NCI-H1436 treated with DMSO at 0.1 percent for 48 hours (cell line): ENCODE results near the gene MARCHF10.
"Not testable (repeated sequence)": the region's sequence is repeated elsewhere in the genome, so short reads cannot be mapped to it uniquely, and the experiment has no call there.

Experiments
- DNase-seq: peaks from one replicate; lab custom pipeline; 2025; lab: John Stamatoyannopoulos, UW

MARCHF10 gene

DNA sequence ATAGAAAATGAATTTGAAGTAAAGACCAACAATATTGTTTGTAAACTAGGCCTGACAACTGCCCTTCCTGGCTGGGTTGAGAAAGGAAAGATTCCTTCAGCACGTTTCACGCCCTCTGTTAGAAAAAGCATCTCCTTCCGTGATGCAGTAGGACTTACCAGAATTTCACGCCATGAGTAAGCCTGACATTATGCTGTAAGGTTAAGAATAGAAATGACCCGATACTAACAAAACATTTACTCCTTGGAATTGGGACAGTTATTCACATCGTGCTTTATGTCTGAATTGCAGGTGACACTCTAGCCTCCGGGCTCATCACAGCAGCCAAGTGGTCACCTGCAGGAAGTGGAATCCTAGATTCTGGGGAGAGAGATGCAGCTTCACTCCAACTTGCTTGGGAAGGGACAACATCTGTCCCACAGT, 17.5 kb downstream of the MARCHF10 start:
- DNase-seq = no peak

DNA sequence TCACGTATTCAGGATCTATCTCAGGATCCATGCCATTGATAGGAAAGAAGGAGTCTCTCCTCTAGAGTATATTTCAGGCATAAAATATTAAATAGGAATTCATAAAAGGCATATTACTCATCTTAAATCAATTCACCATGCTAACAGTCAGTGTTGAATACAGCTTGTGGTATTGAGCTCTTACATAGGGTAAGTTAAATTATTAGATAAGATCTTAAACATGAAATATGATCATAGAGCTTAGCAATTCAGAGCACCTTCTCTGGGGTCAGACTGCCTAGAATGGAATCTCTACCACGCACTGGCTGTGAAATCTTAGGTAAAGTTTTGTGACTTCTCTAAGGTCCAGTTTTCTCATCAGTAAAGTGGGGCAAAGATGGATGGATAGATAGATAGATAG, 20.7 kb downstream of the MARCHF10 start:
- DNase-seq = no peak

GRCh38 chr17:62786646-62787045, 21.5 kb downstream of the MARCHF10 start:
- DNase-seq = no peak

DNA sequence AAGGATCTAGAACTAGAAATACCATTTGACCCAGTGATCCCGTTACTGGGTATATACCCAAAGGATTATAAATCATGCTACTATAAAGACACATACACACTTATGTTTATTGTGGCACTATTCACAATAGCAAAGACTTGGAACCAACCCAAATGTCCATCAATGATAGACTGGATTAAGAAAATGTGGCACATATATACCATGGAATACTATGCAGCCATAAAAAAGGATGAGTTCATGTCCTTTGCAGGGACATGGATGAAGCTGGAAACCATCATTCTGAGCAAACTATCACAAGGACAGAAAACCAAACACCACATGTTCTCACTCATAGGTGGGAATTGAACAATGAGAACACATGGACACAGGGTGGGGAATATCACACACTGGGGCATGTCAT, 22.1 kb downstream of the MARCHF10 start:
- not testable (repeated sequence) for DNase-seq

GRCh38 chr17:62782730-62783270, 25.3 kb downstream of the MARCHF10 start:
- DNase-seq = no peak

DNA sequence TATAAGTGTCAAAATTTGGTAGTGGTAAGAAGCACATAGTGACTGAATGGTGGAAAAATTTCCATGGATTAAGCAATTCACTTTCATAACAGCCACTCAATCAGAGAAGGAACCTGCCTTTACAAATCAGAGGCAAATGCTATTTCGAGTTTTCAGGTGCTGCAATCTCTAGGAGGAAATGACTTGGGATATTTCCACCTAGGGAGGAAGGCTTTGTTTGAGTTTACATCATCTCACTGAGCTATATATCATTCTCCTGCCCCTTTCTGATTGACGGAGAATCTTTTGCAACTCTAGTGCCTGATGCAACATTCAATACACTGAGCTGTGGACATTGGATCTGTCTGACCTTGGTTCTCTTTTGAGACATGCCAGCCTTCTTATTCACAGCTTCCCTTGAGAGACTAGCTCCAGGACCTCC, 26.3 kb downstream of the MARCHF10 start:
- DNase-seq = no peak

GRCh38 chr17:62781356-62781755, 26.8 kb downstream of the MARCHF10 start:
- no peak for DNase-seq

DNA sequence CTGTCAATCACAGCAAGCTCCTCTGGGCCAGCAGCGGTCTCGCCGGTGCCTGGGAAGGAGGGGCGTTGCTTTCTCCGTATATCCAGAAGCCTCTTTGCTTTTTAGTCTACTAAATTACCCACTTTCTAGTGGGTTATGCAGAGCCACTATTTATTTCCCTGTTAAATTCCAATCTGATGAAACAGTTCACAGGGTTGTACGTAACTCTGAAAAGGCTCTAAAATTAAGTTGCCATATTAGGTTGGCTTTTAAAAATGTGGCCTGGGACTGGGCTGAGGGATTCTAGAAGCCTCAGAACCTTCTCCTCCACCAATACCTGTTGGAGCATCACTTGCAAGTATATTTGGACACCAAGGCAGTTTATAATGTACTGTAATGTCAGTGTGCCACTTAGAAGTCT, 27.2 kb downstream of the MARCHF10 start:
- DNase-seq = no peak

GRCh38 chr17:62780269-62780668, 27.8 kb downstream of the MARCHF10 start:
- no peak for DNase-seq

DNA sequence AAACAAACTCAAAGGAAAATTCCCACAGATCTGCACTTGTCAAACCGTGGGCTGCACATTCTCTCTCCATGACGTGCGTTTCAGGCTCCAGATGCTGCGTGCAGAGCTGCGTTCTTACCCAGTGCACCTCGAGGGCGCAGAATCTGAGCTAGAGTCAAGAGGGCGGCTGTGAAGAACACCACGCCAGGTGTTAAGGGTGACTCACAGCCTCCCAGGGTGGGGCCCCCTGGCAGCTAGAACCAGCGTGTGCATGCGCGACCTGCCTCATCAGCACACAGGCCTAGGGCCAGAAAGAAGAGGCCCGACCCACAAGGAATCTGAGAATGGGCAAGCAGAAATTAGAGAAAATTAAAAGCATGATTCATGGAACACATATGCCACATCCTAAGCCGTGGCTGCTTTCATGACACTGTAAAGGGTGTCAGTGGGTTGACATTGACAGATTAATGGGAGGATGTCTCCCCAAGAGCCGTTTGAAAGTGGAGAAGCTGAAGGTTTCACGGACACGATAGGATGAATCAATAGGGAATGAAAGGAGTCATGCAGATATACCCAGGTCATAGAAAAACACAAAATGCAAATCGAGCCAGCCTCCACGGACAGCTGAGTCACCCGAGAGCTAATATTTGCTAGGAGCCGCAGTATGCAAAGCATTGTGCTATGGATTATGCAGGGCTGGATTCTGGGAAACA, 29.0 kb downstream of the MARCHF10 start:
- DNase-seq = peak; percentile 71

DNA sequence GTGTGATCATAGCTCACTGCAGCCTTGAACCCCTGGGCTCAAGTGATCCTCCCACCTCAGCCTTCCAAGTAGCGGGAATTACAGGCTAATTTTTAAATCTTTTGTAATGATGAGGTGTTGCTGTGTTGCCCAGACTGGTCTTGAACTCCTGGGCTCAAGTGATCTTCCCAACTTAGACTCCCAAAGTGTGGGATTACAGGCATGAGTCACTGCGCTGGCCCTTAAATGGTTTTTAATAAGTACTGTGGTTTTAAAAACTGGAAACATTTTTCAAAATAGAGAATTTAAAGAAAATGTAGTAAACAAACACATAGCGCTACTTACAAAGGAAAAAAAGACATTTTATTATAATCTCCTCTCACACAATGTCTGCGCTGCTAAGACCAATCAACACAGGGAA, 32.2 kb downstream of the MARCHF10 start:
- no peak for DNase-seq

DNA sequence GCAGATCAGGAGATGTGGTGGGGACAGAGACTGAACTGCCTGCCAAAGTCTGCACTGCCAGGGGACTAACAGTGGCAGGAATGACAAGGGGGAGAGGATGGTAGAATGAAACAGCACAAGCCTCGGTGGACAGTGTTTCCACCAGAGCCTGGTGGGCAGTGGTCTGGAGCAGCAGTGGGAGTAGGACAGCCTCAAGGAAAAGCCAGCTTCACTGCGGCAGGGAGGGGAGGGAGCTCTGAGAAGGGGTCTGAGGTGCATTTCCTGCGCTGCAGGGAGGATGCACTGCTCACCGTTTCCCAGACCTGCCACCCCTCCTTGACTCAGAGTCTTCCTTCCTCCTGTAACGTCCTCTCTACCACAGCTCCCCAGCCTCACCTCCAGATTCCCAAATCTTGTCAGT, 33.8 kb downstream of the MARCHF10 start:
- DNase-seq = no peak

- no peak for DNase-seq
Measured at GRCh38 chr17:62767997-62768396, 40.1 kb downstream of the MARCHF10 start.

GRCh38 chr17:62765351-62765750, 42.8 kb downstream of the MARCHF10 start:
- no peak for DNase-seq

- DNase-seq = no peak
Measured at GRCh38 chr17:62763891-62764600, 44.1 kb downstream of the MARCHF10 start.

GRCh38 chr17:62761884-62762283, 46.2 kb downstream of the MARCHF10 start:
- DNase-seq = no peak

DNA sequence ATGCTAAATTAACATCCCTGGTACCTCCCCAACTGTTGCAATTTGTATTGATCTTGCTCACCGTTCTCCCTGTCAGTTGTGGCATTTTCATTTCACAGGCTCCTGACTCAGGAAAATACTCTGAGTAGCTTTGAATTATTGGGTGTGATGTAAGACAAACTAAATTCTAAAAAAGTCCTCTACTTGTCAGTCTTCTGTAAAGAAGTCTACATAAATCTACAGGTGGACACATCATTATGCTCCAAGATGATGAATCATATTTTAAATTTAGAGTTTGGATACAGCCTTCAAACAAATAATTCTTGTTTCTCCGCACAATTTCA, 47.2 kb downstream of the MARCHF10 start:
- no peak for DNase-seq

DNA sequence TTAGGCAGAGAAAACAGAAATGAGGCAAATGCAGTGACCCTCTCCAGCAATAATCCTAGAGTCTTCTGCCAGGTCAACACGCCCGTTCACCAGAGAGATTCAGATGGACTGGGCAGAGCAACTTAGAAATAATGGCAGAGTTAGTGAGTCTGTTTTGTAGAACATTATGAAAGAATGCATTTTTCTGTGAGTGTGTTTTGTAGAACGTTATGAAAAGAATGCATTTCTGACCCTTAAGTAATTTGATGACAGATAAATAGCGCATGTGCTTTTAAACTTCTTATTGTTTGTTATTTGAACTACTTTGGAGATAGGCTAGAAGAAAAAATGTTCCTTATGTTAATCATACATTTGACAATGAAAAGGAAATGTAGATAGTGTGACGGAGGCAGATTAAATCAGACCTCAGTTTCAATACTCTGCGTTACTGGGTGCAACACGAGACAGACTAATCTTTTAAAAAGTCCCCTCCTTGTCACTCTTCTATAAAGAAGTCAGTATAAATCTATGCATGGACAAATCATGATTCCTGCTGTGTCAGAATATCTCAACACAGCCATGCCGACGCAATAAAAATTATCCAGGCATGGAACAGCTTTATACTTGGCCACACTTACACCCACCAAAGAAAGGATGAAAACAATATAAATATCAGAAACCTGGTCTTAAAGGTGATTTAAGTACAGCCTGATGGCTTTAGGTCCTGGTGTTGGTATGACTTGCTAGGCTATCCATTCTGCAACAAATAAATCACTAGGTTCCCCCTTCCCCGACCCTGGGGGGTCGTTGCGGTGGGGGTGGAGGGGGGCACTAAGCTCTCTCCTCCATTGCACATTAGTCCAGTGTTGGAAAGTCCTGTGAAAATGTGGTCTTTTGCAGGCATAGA, 47.8 kb downstream of the MARCHF10 start:
- no peak for DNase-seq

- no peak for DNase-seq
Measured at GRCh38 chr17:62757500-62757951, 50.6 kb downstream of the MARCHF10 start.

GRCh38 chr17:62756198-62756597, 51.9 kb downstream of the MARCHF10 start:
- no peak for DNase-seq

DNA sequence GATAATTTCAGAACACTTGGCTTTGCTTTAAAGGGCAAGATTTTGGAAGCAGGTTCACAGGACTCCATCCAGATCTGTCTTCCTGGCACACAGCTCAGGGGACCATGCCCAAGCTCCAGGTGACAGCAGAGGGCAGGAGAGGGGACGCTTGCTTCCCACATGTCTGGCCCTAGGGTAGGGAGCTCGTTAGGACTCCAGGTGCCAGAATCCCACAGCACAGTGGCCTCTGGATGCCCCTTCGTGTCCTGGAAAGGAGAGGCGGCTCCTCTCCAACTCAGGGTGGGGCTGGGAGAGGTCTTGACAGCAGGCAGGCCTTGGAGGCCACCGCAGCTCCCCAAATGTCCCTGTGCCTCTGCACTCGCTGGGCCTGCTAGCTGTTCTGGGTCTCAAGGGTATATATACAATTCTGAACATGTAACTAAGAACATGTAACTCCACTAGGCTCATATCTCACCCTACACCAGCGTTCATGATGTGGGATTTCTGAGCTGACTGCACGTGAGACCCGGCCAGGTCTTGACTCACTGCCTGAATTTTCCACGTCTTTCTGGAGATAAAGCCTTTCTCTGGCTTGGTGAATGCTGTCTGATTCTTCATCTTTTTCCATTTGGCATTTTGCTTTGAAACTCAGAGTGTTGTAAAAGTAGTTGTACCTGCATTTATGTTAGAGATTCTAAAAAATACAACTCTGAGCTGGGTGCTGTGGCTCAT, 52.8 kb downstream of the MARCHF10 start:
- DNase-seq = no peak

GRCh38 chr17:62754631-62755030, 53.5 kb downstream of the MARCHF10 start:
- no peak for DNase-seq
